ENCODE measurements around the gene GSC.
"Not testable (repeated sequence)": the region's sequence is repeated elsewhere in the genome, so short reads cannot be mapped to it uniquely, and the experiment has no call there.

The GSC gene

DNA sequence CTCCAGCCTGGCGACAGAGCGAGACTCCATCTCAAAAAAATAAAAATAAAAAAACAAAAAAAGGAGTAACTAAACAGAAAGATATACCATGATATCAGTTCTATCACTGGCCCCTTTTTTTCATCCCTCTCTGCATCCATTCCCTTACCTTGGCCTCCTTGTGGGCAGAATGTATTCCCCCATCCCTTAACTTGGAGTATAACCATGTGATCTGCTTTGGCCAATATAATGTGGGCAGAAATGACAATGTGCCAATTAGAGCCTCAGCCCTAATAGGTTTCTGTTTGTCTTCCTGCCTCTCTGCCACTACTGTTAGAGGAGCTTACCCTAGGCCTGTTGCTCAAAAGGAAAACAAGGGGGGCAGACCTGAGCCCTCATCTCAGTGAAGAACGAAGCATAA, 23.8 kb downstream of the GSC start:
- TF ChIP-seq, protein P1, sequence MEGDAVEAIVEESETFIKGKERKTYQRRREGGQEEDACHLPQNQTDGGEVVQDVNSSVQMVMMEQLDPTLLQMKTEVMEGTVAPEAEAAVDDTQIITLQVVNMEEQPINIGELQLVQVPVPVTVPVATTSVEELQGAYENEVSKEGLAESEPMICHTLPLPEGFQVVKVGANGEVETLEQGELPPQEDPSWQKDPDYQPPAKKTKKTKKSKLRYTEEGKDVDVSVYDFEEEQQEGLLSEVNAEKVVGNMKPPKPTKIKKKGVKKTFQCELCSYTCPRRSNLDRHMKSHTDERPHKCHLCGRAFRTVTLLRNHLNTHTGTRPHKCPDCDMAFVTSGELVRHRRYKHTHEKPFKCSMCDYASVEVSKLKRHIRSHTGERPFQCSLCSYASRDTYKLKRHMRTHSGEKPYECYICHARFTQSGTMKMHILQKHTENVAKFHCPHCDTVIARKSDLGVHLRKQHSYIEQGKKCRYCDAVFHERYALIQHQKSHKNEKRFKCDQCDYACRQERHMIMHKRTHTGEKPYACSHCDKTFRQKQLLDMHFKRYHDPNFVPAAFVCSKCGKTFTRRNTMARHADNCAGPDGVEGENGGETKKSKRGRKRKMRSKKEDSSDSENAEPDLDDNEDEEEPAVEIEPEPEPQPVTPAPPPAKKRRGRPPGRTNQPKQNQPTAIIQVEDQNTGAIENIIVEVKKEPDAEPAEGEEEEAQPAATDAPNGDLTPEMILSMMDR (conservative IDR thresholded peaks at IDR 0.05; ENCODE audit: low read length): no peak
- no peak overlapping the region for H3K4me3 ChIP-seq (ENCODE audit: low read length)
- DNase-seq (ENCODE audit: low read depth): no peak

DNA sequence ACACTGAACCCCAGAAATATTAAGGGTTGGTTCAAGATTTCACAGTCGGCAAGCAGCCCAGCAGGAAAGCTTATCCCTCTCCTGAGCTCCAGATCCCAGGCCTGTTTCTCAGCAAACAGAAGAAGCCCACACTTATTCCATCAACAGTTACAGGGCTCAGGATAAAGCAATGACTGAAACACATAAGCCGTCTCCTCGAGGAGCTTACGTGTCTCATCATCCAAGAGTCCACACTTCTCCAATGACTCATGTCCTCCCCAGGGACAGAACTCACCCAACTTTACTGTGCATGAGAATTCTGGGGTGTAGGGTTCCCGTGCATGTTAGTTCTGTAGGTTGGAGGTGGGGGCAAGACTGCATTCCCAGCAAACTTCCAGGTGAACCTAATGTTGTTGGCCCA, 31.2 kb downstream of the GSC start:
- TF ChIP-seq, protein P1 (conservative IDR thresholded peaks at IDR 0.05; ENCODE audit: low read length): no peak
- H3K4me3 ChIP-seq (ENCODE audit: low read length): no peak overlapping the region
- DNase-seq (ENCODE audit: low read depth): peak; percentile 43

DNA sequence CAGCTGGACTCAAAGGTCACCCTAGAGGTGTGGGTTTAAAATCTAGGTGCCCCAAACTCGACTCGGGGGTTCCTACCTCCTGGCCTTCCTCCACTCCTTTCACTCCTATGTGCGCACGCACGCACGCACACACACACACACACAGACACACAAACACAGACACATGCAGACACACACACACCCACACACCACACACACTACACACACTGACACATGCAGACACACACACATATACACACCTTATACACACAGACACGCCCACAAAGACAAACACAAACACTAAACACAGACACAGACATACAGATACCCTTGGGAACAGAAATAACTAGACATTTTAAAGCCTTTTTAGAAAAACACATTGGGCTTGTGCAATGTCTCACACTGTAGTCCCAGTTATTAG, 31.8 kb downstream of the GSC start:
- TF ChIP-seq, protein P1 (conservative IDR thresholded peaks at IDR 0.05; ENCODE audit: low read length): no peak
- H3K4me3 ChIP-seq (ENCODE audit: low read length): no peak overlapping the region
- DNase-seq (ENCODE audit: low read depth): no peak

DNA sequence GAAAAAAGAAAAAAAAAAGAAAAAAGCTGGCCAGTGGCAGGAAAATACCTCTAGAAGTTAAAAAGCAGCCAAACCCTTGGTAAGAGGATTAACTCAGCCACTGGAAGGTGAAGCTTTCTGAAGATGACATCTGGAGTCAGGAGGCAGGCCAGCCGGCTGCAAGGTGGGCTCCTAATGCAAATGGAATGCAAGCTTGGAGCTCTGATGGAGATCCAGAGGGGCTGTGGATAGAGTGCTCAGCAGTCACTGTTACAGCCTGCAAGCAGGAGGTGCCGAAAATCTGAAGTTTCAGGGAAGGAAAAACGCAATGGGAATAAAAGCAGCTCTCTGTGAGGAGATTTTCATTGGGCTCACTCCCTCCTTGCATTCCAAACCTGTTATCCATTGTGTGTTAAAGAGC, 41.0 kb downstream of the GSC start:
- no peak overlapping the region for H3K4me3 ChIP-seq (ENCODE audit: low read length)
- no peak for DNase-seq (ENCODE audit: low read depth)
- TF ChIP-seq, protein P1 (conservative IDR thresholded peaks at IDR 0.05; ENCODE audit: low read length): no peak

- DNase-seq (ENCODE audit: low read depth); H3K4me3 ChIP-seq (ENCODE audit: low read length): not testable (repeated sequence)
Measured at GRCh38 chr14:94728440-94728839, 41.5 kb downstream of the GSC start.

DNA sequence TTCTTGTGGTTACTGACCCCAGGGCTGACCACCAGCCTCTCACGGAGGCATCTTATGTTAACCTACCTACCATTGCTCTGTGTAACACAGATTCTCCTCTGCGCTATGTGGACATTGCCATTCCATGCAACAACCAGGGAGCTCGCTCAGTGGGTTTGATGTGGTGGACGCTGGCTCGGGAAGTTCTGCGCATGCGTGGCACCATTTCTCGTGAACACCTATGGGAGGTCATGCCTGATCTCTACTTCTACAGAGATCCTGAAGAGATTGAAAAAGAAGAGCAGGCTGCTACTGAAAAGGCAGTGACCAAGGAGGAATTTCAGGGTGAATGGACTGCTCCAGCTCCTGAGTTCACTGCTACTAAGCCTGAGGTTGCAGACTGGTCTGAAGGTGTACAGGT, 43.3 kb downstream of the GSC start:
- not testable (repeated sequence) for DNase-seq (ENCODE audit: low read depth); H3K4me3 ChIP-seq (ENCODE audit: low read length)

DNA sequence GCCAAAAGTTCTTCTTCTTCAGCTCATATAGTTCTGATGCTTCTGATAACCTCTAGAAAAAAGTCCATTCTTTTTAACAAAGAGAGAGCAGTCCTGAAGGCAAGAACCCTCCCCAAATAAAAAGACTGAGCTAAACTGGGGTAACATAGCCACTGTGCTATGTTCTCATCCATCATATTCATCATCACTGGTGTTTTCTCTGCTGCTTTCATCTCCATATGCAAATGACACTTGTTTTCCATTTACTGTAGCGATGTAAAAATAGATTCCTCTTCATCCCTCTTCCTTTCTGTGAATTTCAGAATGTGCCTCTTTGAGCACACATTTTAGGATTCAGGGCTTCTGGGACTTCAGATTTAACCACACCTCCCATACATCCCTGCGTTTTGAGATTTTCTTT, 44.9 kb downstream of the GSC start:
- DNase-seq (ENCODE audit: low read depth): no peak
- no peak overlapping the region for H3K4me3 ChIP-seq (ENCODE audit: low read length)
- TF ChIP-seq, protein P1 (conservative IDR thresholded peaks at IDR 0.05; ENCODE audit: low read length): no peak

DNA sequence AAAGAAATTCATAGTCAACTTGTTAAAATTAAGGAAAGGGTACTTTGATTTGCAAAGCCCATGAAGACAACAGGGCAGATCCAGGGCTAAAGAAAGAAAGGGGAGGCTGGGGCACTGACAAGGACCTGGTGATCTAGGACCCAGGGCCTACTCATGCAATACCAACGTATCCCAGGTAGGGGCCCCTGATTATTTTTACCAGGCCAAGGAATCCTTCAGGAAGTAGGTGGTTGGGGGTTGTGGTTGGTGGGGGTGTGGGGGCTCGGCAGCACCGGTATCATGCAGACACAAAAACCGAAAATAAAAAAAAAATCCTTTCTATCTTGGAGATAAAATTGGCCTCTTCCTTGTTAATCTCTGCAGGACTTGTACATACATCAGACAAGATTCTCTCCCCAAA, 47.5 kb downstream of the GSC start:
- no peak overlapping the region for H3K4me3 ChIP-seq (ENCODE audit: low read length)
- DNase-seq (ENCODE audit: low read depth): no peak
- TF ChIP-seq, protein P1 (conservative IDR thresholded peaks at IDR 0.05; ENCODE audit: low read length): no peak

Measured in AG10803 (cell line).